ENCODE measurements around the gene GRID2IP.
"Not testable (repeated sequence)": the region's sequence is repeated elsewhere in the genome, so short reads cannot be mapped to it uniquely, and the experiment has no call there.

The GRID2IP gene

DNA sequence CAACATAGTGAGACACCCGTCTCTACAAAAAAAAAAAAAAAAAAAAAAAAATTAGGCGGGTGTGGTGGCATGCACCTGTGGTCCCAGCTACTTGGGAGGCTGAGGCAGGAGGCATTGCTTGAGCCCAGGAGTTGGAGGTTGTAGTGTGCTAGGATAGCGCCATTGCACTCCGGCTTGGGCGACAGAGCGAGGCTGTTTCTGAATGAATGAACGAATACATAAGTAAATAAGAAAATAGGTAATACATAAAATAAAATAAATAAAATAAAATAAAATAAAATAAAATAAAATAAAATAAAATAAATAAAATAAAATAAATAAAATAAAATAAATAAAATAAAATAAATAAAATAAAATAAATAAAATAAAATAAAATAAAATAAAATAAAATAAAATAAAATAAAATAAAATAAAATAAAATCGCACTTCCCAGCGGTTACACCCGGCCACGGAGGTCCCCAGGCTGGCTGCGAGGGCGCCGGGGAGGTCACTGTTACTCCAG is 25.7 kb upstream of the GRID2IP start:
- H3K9ac ChIP-seq (ENCODE audit: low read length); H3K4me1 ChIP-seq (ENCODE audit: insufficient read depth, low read length); H3K27me3 ChIP-seq (ENCODE audit: control insufficient read depth in 1 of 2, insufficient read depth in 2 of 2, low read length in 2 of 2); H3K9me3 ChIP-seq (ENCODE audit: low read length): not testable (repeated sequence)
- Histone ChIP-seq H3K27ac (ENCODE audit: low read depth, low read length) (peak overlapping the region; percentile 91), H3K4me3 (ENCODE audit: low read depth in 1 of 2, low read length in 2 of 2) (peak overlapping the region; percentile 62 to 87), H3K36me3 (ENCODE audit: insufficient read depth, low read length) (peaks cover 16% of the 10 kb centered on the region)

DNA sequence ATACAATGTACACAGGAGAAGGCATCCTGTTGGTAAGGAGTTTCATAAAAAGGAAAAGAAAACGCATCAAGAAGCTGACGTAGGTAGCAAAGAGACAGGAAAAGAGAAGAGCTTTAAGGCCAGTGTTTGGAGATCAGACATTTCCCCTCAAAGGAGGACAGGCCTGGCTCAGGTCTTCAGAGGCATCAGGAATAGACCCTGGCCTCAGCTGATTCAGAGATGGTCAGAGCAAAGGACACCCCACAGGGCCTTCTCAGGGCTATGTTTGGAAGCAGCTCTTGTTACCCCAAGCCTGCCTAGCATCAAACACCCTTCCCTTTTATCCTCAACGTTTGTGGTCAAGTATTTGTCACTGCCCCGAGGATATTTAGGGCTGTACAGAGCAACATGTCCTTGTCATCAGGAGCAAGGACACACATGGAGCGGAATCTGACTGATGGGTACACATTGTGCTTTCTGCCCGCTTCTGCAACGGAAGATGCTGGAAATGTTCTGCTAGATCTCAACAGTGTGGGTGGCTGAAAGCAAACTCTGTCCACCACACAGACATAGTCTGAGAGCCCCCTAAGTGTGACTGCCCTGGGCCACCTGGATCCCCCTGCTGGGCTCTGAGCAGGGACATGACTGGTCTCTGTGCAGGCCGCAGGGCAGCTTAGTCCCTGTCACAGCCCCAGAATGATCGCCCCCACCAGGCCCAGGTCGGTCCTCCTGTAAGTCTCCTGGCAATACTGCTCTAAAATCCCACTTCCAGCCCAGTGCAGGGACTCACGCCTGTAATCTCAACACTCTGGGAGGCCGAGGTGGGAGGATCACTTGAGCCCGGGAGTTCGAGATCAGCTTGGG is 25.0 kb upstream of the GRID2IP start:
- H3K4me3 ChIP-seq (ENCODE audit: low read depth in 1 of 2, low read length in 2 of 2), result peak overlapping the region in 1 of 2 donors; percentile 41
- no peak overlapping the region for H3K27ac ChIP-seq (ENCODE audit: low read depth, low read length)
- no peaks in the 10 kb centered on the region for H3K9me3 ChIP-seq (ENCODE audit: low read length)
- peaks cover 4% of the 10 kb centered on the region for H3K4me1 ChIP-seq (ENCODE audit: insufficient read depth, low read length)
- H3K27me3 ChIP-seq (ENCODE audit: control insufficient read depth in 1 of 2, insufficient read depth in 2 of 2, low read length in 2 of 2), result no peaks in the 10 kb centered on the region
- H3K36me3 ChIP-seq (ENCODE audit: insufficient read depth, low read length), result peaks cover 10% of the 10 kb centered on the region
- no peak overlapping the region for H3K9ac ChIP-seq (ENCODE audit: low read length)

DNA sequence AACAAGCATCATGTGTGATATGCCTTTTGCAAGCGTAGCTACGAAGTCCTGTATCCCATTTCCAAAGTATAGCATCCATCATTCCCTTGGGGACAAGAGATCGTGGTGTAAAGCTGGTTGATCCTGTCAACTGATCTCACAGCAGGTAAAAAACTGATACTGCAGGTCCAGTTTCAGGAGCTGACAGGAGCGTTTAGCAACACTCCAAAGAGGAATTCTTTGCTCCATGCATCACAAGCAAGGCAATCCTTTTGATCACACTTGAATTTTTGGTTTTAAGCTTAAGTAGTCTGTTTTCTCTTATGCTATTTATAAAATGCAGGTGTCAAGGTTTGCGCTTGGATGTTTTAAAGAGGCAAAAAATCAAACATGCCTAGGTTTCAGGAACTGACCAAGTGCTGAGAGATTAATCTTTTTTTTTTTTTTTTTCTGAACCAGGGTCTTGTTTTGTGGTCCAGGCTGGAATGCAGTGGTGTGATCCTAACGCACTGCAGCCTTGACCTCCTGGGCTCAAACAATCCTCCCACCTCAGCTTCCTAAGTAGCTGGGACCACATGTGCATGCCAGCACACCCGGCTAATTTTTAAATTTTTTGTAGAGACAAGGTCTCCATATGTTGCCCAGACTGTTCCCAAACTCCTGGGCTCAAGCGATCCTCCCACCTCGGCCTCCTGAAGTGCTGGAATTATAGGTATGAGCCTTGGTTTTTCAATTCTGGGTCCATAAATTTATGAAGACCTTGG is 24.2 kb upstream of the GRID2IP start:
- Histone ChIP-seq H3K27me3 (ENCODE audit: control insufficient read depth in 1 of 2, insufficient read depth in 2 of 2, low read length in 2 of 2) (no peaks in the 10 kb centered on the region), H3K4me3 (ENCODE audit: low read depth in 1 of 2, low read length in 2 of 2) (no peak overlapping the region), H3K4me1 (ENCODE audit: insufficient read depth, low read length) (peaks cover 4% of the 10 kb centered on the region), H3K9me3 (ENCODE audit: low read length) (no peaks in the 10 kb centered on the region), H3K36me3 (ENCODE audit: insufficient read depth, low read length) (peaks cover 3% of the 10 kb centered on the region), H3K27ac (ENCODE audit: low read depth, low read length) (no peak overlapping the region), H3K9ac (ENCODE audit: low read length) (no peak overlapping the region)

DNA sequence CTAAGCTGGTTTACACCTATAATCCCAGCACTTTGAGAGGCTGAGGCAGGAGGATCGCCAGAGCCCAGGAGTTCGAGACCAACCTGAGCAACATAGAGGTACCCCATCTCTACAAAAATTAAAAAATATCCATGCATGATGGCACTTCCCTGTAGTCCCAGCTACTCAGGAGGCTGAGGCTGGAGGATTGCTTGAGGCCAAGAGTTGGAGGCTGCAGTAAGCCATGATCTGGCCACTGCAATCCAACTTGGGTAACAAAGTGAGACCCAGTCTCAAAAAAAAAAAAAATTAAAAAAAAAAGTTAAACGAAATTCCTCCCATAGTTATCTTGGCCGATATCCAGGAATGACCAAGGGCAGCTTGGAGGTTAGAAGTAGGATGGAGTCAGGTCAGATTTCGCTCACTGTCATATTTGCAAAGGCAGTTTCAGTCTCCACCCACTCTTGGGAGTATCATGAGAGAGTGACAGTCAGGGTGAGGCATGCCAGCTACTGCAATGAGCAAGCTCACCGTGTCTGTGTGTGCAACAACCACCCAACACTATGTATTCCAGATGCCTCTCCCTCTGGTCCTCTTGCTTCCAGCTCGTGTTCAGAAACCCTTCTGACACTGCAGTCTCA is 20.0 kb upstream of the GRID2IP start:
- H3K27me3 ChIP-seq (ENCODE audit: control insufficient read depth in 1 of 2, insufficient read depth in 2 of 2, low read length in 2 of 2), result no peaks in the 10 kb centered on the region
- H3K4me3 ChIP-seq (ENCODE audit: low read depth in 1 of 2, low read length in 2 of 2), result no peak overlapping the region
- H3K27ac ChIP-seq (ENCODE audit: low read depth, low read length), result no peak overlapping the region
- no peak overlapping the region for H3K9ac ChIP-seq (ENCODE audit: low read length)
- H3K36me3 ChIP-seq (ENCODE audit: insufficient read depth, low read length), result no peaks in the 10 kb centered on the region
- H3K9me3 ChIP-seq (ENCODE audit: low read length), result no peaks in the 10 kb centered on the region
- no peaks in the 10 kb centered on the region for H3K4me1 ChIP-seq (ENCODE audit: insufficient read depth, low read length)

DNA sequence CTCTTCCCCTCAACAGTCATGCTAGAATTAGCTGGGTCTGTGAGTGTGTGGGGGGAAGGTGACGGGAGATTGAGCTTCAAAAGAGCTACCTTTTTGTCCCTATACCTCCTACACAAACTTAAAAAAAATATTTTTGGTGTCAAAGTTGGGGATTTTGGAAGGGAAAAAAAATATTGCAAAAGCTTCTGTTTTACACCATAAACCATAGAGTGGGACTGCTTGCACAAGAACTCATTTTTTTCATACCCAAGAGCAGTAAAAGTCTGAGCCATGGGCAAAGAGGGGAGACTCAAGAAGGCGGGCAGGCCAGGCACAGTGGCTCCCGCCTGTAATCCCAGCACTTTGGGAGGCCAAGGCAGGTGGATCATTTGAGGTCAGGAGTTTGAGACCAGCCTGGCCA is 16.6 kb upstream of the GRID2IP start:
- Histone ChIP-seq H3K9ac (ENCODE audit: low read length) (no peak overlapping the region), H3K36me3 (ENCODE audit: insufficient read depth, low read length) (no peaks in the 10 kb centered on the region), H3K4me3 (ENCODE audit: low read depth in 1 of 2, low read length in 2 of 2) (no peak overlapping the region), H3K27ac (ENCODE audit: low read depth, low read length) (no peak overlapping the region), H3K4me1 (ENCODE audit: insufficient read depth, low read length) (no peaks in the 10 kb centered on the region), H3K9me3 (ENCODE audit: low read length) (no peaks in the 10 kb centered on the region), H3K27me3 (ENCODE audit: control insufficient read depth in 1 of 2, insufficient read depth in 2 of 2, low read length in 2 of 2) (no peaks in the 10 kb centered on the region)

DNA sequence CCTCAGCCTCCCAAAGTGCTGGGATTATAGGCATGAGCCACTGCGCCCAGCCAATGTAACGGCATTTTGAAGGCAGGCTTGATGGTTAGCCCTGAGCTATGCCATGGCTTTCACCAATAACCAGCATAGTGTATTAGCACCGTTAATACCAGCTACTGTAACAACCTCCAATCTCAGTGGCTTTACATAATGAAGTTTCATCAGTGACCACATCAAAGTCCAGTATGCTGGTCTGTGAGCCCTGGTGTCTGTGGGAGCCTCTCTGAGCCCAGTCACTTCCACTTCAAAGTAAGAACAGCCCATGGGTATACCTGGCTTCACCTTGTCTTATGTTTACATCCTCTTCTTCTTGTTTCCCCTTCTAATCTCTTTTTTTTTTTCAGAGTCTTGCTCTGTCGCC is 14.4 kb upstream of the GRID2IP start:
- no peaks in the 10 kb centered on the region for H3K4me1 ChIP-seq (ENCODE audit: insufficient read depth, low read length)
- H3K4me3 ChIP-seq (ENCODE audit: low read depth in 1 of 2, low read length in 2 of 2), result no peak overlapping the region
- no peak overlapping the region for H3K9ac ChIP-seq (ENCODE audit: low read length)
- no peak overlapping the region for H3K27ac ChIP-seq (ENCODE audit: low read depth, low read length)
- no peaks in the 10 kb centered on the region for H3K27me3 ChIP-seq (ENCODE audit: control insufficient read depth in 1 of 2, insufficient read depth in 2 of 2, low read length in 2 of 2)
- H3K9me3 ChIP-seq (ENCODE audit: low read length), result no peaks in the 10 kb centered on the region
- no peaks in the 10 kb centered on the region for H3K36me3 ChIP-seq (ENCODE audit: insufficient read depth, low read length)

DNA sequence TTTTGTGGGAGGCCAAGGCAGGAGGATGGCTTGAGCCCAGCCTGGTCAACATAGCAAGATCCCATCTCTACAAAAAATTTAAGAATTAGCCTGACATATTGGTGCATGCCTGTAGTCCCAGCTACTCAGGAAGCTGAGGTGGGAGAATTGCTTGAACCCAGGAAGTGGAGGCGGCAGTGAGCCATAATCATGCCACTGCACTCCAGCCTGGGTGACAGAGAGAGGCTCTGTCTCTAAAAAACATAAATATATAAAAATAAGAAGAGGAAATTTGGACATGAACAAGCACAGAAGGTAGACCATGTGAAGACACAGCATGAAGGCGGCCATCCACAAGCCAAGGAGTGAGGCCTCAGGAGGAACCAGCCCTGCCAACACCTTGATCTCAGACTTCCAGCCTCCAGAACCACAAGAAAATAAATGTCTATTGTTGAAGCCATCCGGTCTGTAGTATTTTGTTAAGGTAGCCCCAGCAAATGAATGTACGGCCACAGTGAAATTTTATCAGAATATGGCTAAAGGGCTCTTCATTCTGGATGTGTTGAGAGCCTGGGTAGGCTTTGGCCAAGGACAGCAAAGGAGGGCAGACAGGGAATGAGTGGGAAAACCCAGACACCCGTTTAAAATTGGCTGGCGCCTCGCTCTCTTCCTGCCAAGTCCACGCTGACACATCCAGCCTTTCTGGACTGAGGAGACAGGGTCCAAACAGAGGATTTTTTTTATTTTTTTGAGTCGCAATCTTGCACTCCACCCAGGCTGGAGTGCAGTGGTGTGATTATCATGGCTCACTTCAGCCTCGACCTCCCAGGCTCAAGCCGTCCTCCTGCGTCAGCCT is 12.9 kb upstream of the GRID2IP start:
- Histone ChIP-seq H3K9me3 (ENCODE audit: low read length) (no peaks in the 10 kb centered on the region), H3K36me3 (ENCODE audit: insufficient read depth, low read length) (no peaks in the 10 kb centered on the region), H3K27ac (ENCODE audit: low read depth, low read length) (no peak overlapping the region), H3K9ac (ENCODE audit: low read length) (no peak overlapping the region), H3K4me3 (ENCODE audit: low read depth in 1 of 2, low read length in 2 of 2) (no peak overlapping the region), H3K4me1 (ENCODE audit: insufficient read depth, low read length) (no peaks in the 10 kb centered on the region), H3K27me3 (ENCODE audit: control insufficient read depth in 1 of 2, insufficient read depth in 2 of 2, low read length in 2 of 2) (no peaks in the 10 kb centered on the region)

DNA sequence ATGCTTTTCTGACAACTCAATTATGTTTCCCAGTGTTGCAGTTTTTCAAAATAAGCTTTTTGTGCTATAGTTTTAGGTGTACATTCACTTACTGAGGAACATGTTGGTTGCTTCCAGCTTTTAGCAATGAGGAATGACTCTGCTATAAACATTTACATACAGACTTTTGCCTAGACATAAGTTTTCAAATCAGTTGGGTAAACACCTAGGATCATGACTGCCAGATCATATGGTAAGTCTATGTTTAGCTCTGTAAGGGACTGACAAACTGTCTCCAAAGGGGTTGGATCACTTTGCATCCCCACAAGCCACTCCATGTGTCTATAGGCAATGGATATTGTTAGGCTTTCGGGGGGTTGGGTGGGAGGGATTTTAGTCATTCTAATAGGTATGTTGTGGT is 10.8 kb upstream of the GRID2IP start:
- Histone ChIP-seq H3K36me3 (ENCODE audit: insufficient read depth, low read length) (no peaks in the 10 kb centered on the region), H3K27ac (ENCODE audit: low read depth, low read length) (no peak overlapping the region), H3K4me1 (ENCODE audit: insufficient read depth, low read length) (no peaks in the 10 kb centered on the region), H3K9ac (ENCODE audit: low read length) (no peak overlapping the region), H3K4me3 (ENCODE audit: low read depth in 1 of 2, low read length in 2 of 2) (no peak overlapping the region), H3K9me3 (ENCODE audit: low read length) (no peaks in the 10 kb centered on the region), H3K27me3 (ENCODE audit: control insufficient read depth in 1 of 2, insufficient read depth in 2 of 2, low read length in 2 of 2) (no peaks in the 10 kb centered on the region)

DNA sequence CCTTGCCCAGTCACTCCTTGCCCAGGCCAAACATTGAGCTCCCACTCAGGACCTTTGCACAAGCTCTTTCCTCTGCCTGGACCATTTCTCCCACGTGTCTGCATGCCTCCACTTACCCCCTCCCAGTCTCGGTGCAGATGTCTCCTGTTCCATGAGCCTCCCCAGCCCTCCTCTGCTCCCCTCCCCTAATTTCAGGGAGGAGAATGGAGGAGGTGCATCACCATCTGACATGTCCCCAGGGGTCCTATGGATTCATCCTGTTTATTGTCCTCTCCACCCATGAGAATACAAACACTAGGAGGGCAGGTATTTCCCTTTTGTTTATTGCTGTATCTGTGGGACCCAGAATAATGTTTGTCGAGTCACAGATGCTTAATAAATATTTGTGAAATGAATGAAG is 8.6 kb upstream of the GRID2IP start:
- Histone ChIP-seq H3K36me3 (ENCODE audit: insufficient read depth, low read length) (no peaks in the 10 kb centered on the region), H3K4me3 (ENCODE audit: low read depth in 1 of 2, low read length in 2 of 2) (no peak overlapping the region), H3K27me3 (ENCODE audit: control insufficient read depth in 1 of 2, insufficient read depth in 2 of 2, low read length in 2 of 2) (no peaks in the 10 kb centered on the region), H3K9ac (ENCODE audit: low read length) (no peak overlapping the region), H3K9me3 (ENCODE audit: low read length) (no peaks in the 10 kb centered on the region), H3K27ac (ENCODE audit: low read depth, low read length) (no peak overlapping the region), H3K4me1 (ENCODE audit: insufficient read depth, low read length) (no peaks in the 10 kb centered on the region)

DNA sequence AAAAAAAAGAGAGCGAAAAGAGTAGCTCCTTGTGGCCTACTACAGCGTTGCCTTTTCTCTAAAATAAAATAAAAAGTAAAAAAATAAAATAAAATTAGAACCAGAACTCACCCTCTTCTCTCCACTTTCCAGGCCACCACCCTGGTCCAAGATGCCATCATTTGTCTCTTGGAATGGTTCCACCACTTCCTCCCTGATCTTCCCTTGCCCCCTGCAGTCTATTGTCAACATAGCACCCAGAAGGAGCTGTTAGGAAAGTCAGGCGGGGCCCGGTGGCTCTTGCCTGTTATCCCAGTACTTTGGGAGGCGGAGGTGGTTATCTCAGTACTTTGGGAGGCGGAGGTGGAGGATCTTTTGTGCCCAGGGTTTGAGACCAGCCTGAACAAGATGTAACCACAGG is 7.6 kb upstream of the GRID2IP start:
- H3K9me3 ChIP-seq (ENCODE audit: low read length), result no peaks in the 10 kb centered on the region
- no peaks in the 10 kb centered on the region for H3K36me3 ChIP-seq (ENCODE audit: insufficient read depth, low read length)
- no peak overlapping the region for H3K4me3 ChIP-seq (ENCODE audit: low read depth in 1 of 2, low read length in 2 of 2)
- no peak overlapping the region for H3K9ac ChIP-seq (ENCODE audit: low read length)
- no peak overlapping the region for H3K27ac ChIP-seq (ENCODE audit: low read depth, low read length)
- H3K27me3 ChIP-seq (ENCODE audit: control insufficient read depth in 1 of 2, insufficient read depth in 2 of 2, low read length in 2 of 2), result no peaks in the 10 kb centered on the region
- no peaks in the 10 kb centered on the region for H3K4me1 ChIP-seq (ENCODE audit: insufficient read depth, low read length)

DNA sequence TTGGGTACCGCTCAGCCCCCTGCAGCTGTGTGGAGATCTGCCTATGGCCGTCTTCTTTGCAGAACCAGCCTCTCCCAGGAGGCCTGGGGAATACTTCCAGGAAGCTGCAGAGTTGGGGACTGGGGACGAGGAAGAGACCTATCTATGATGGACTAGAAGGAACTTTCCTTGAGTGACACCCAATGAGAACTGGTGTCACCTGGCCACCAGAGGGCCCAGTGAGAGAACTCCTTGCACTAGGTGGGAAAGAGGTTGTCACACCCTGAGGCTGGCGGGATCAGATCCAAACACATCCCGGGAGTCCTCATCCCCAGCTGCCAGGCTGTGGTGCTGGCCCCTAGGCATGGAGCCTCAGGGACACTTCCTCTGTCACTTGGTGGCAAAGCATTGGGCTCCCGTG is 4.9 kb upstream of the GRID2IP start:
- H3K27ac ChIP-seq (ENCODE audit: low read depth, low read length), result no peak overlapping the region
- no peak overlapping the region for H3K4me3 ChIP-seq (ENCODE audit: low read depth in 1 of 2, low read length in 2 of 2)
- no peaks in the 10 kb centered on the region for H3K4me1 ChIP-seq (ENCODE audit: insufficient read depth, low read length)
- no peaks in the 10 kb centered on the region for H3K9me3 ChIP-seq (ENCODE audit: low read length)
- no peak overlapping the region for H3K9ac ChIP-seq (ENCODE audit: low read length)
- no peaks in the 10 kb centered on the region for H3K27me3 ChIP-seq (ENCODE audit: control insufficient read depth in 1 of 2, insufficient read depth in 2 of 2, low read length in 2 of 2)
- no peaks in the 10 kb centered on the region for H3K36me3 ChIP-seq (ENCODE audit: insufficient read depth, low read length)
